ENCODE measurements around the gene PSMD9.

DNA sequence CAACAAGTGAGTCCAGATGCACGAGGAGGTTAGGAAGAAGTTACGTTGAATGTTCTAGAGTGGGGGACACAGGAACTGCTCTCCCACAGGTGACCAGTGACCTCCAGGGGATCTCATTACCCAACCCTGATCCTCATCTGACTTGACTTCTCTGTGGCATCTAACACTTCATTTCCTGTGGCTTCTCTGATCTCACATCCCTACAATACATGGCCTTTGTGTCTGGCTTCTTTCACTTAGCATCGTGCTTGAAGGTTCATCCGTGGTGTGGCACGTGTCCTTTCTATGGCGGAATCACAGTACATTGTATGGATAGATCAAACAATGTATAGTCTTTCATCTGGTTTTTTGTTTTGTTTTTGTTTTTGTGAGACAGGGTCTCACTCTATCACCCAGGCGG, 49.1 kb downstream of the PSMD9 start:
- TF ChIP-seq, protein P1, sequence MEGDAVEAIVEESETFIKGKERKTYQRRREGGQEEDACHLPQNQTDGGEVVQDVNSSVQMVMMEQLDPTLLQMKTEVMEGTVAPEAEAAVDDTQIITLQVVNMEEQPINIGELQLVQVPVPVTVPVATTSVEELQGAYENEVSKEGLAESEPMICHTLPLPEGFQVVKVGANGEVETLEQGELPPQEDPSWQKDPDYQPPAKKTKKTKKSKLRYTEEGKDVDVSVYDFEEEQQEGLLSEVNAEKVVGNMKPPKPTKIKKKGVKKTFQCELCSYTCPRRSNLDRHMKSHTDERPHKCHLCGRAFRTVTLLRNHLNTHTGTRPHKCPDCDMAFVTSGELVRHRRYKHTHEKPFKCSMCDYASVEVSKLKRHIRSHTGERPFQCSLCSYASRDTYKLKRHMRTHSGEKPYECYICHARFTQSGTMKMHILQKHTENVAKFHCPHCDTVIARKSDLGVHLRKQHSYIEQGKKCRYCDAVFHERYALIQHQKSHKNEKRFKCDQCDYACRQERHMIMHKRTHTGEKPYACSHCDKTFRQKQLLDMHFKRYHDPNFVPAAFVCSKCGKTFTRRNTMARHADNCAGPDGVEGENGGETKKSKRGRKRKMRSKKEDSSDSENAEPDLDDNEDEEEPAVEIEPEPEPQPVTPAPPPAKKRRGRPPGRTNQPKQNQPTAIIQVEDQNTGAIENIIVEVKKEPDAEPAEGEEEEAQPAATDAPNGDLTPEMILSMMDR (conservative IDR thresholded peaks at IDR 0.05; ENCODE audit: low read depth, low read length), result no peak
- no peak for TF ChIP-seq EZH2 (IDR thresholded peaks at IDR 0.05; ENCODE audit: low read length, unreplicated experiment)
